Adipocyte (in vitro differentiated cells): ENCODE results near the gene SLC5A10.
A peak's percentile ranks its signal among the peaks of the same experiment; 100 is the strongest.
"Not testable (repeated sequence)": the region's sequence is repeated elsewhere in the genome, so short reads cannot be mapped to it uniquely, and the experiment has no call there.

Experiments
- DNase-seq: peaks from one replicate; pipeline ENCODE4 v3.0.0-alpha.2; 2015; ENCODE audit warnings: low read depth
- H3K27me3 ChIP-seq: replicated peaks from 2 replicates; pipeline ENCODE4 v1.7.0; 2013; ENCODE audit warnings: mild to moderate bottlenecking, low read length, moderate library complexity; ENCODE audit not compliant: control insufficient read depth, insufficient read depth
- H3K36me3 ChIP-seq: 2 replicates; pipeline ENCODE4 v1.7.0; 2013; ENCODE audit warnings: low read length, mild to moderate bottlenecking, moderate library complexity; ENCODE audit not compliant: control insufficient read depth, insufficient read depth, severe bottlenecking
- H3K4me1 ChIP-seq: 2 replicates; pipeline ENCODE4 v1.7.0; 2013; ENCODE audit warnings: mild to moderate bottlenecking, low read length, moderate library complexity; ENCODE audit not compliant: control insufficient read depth, insufficient read depth
- H3K4me3 ChIP-seq: 2 replicates; pipeline ENCODE4 v1.7.0; 2013; ENCODE audit warnings: mild to moderate bottlenecking, low read length, moderate library complexity
- H3K9ac ChIP-seq: 2 replicates; pipeline ENCODE4 v1.7.0; 2013; ENCODE audit warnings: mild to moderate bottlenecking, low read length, moderate library complexity
- H3K9me3 ChIP-seq: 2 replicates; pipeline ENCODE4 v1.7.0; 2013; ENCODE audit warnings: mild to moderate bottlenecking, low read length, moderate library complexity; ENCODE audit not compliant: control insufficient read depth

SLC5A10 gene

GRCh38 chr17:19043032-19043431, 91.1 kb downstream of the SLC5A10 start:
- not testable (repeated sequence) for H3K27me3 ChIP-seq, DNase-seq

DNA sequence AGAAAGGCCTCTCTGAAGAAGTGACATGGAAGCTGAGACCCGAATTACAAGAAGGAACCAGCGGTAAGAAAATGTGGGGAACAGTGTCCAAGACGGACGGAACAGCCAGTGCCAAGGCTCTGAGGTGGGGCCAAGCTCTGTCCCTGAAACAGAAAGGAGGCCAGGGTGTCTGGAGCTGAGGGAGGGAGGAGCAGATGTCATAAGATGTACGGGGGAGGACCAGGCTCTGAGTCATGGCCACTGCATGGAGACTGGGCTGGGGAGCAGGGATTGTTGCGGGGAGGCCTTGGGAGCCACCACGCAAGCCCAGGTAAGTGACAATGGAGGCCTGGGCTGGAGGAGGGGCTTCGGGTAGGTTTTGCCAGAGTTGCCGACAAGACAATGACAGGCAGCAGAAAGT, 92.7 kb downstream of the SLC5A10 start:
- not testable (repeated sequence) for H3K36me3 ChIP-seq, DNase-seq

More at GRCh38 chr17:19043032-19043431, 91.1 kb downstream of the SLC5A10 start:
- not testable (repeated sequence) for H3K9ac ChIP-seq, H3K36me3 ChIP-seq, H3K9me3 ChIP-seq, H3K4me3 ChIP-seq, H3K4me1 ChIP-seq

GRCh38 chr17:19046782-19047375, 94.9 kb downstream of the SLC5A10 start, which contains the start of gene GRAP:
Gene GRAP, minus strand, starts transcription at chr17:19046957. Its CDS starts 31 bp downstream, at chr17:19046926.
- not testable (repeated sequence) for H3K36me3 ChIP-seq, DNase-seq, H3K27me3 ChIP-seq, H3K9me3 ChIP-seq, H3K9ac ChIP-seq, H3K4me1 ChIP-seq, H3K4me3 ChIP-seq

More for the DNA sequence above, 92.7 kb downstream of the SLC5A10 start:
- H3K4me3 ChIP-seq, H3K27me3 ChIP-seq, H3K4me1 ChIP-seq, H3K9me3 ChIP-seq, H3K9ac ChIP-seq: not testable (repeated sequence)

GRCh38 chr17:19047510-19047909, 95.5 kb downstream of the SLC5A10 start:
- not testable (repeated sequence) for H3K27me3 ChIP-seq, H3K36me3 ChIP-seq, H3K4me3 ChIP-seq, H3K9me3 ChIP-seq, DNase-seq, H3K4me1 ChIP-seq, H3K9ac ChIP-seq

DNA sequence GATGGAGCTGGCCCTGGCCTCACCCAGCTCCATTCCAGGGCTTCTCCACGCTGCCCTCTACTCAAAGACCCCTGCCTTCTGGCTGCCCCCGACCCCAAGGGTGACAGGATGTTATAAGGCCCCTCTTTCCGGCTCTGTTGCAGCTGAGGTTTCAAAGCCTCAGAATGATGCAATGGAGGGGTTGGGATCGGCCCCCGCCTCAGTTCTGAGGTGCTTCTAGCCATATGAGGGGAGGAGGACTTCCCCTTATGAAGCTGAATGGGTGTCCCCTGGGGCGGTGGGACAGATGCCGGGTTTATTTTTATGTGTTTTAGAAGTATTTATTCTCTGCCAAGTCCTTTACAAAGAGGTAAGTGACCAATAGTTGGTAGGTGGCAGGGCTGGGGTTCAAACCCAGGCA, 96.9 kb downstream of the SLC5A10 start:
- H3K27me3 ChIP-seq, H3K9ac ChIP-seq, H3K36me3 ChIP-seq, H3K4me1 ChIP-seq, DNase-seq, H3K4me3 ChIP-seq, H3K9me3 ChIP-seq: not testable (repeated sequence)

- H3K36me3 ChIP-seq, H3K9ac ChIP-seq, DNase-seq, H3K27me3 ChIP-seq, H3K4me3 ChIP-seq, H3K4me1 ChIP-seq, H3K9me3 ChIP-seq: not testable (repeated sequence)
Observed at GRCh38 chr17:19055447-19055846, 103.5 kb downstream of the SLC5A10 start.

GRCh38 chr17:19062009-19062717, 110.2 kb downstream of the SLC5A10 start:
- DNase-seq: not testable (repeated sequence)

DNA sequence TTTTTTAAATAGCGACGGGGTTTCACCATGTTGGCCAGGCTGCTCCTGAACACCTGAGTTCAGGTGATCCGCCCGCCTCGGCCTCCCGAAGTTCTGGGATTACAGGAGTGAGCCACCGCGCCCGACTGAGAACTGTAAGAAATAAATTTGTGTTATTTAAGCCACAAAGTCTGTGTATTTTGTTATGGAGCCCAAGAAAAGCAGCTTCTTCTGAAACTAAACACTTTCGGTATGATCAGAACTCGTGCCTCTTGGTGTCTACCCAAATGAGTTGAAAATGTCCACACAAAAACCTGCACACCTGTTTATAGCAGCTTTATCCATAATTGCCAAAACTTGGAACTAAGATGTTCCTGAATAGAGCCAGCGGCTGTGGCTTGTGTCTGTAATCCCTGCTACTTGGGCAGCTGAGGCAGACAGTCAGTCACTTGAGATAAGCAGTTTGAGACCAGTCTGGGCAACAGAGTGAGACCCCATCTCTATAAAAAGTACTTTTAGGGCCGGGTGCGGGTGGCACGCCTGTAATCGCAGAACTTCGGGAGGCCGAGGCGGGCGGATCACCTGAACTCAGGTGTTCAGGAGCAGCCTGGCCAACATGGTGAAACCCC, 110.9 kb downstream of the SLC5A10 start:
- not testable (repeated sequence) for H3K9ac ChIP-seq, H3K9me3 ChIP-seq, H3K36me3 ChIP-seq, H3K4me1 ChIP-seq, H3K4me3 ChIP-seq, H3K27me3 ChIP-seq, DNase-seq

More at GRCh38 chr17:19062009-19062717, 110.2 kb downstream of the SLC5A10 start:
- not testable (repeated sequence) for H3K9ac ChIP-seq, H3K27me3 ChIP-seq, H3K4me3 ChIP-seq, H3K4me1 ChIP-seq, H3K36me3 ChIP-seq, H3K9me3 ChIP-seq

DNA sequence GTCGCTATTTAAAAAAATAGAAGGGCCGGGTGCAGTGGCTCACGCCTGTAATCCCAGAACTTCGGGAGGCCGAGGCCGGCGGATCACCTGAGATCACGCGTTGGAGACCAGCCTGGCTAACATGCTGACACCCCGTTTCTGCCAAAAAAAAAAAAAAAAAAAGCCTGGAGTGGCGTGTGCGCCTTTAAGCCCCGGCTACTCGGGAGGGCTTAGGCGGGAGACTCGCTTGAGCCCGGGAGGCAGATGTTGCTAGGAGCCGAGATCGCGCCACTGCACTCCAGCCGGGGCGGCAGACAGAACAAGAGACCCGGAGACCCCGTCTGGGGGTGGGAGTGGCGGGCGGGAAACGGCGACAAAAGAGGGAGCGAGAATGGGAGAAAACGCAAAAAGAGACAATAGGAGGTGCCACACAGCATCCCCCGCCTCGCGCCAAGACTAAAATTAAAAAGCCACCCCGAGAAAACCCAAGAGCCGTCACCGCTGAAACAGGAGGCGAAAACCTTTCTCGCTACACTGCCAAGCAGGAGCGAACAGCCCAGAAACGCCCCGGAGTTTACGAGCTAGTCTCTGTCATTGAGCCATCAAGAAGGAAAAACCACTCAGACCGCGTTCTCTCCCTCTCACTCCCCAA, 111.5 kb downstream of the SLC5A10 start:
- not testable (repeated sequence) for H3K9me3 ChIP-seq, H3K9ac ChIP-seq, H3K4me1 ChIP-seq, H3K4me3 ChIP-seq, H3K36me3 ChIP-seq, H3K27me3 ChIP-seq, DNase-seq

- H3K9ac ChIP-seq, H3K4me1 ChIP-seq, H3K4me3 ChIP-seq, H3K36me3 ChIP-seq, H3K27me3 ChIP-seq, H3K9me3 ChIP-seq: not testable (repeated sequence)
- peak; percentile 0 for DNase-seq
Observed at GRCh38 chr17:19064378-19064777, 112.4 kb downstream of the SLC5A10 start.

- not testable (repeated sequence) for H3K4me3 ChIP-seq, H3K4me1 ChIP-seq, H3K36me3 ChIP-seq, H3K27me3 ChIP-seq, DNase-seq, H3K9me3 ChIP-seq, H3K9ac ChIP-seq
Observed at GRCh38 chr17:19070318-19071168, 118.6 kb downstream of the SLC5A10 start.
